ENCODE measurements around the gene GFI1. TPM values are rescaled to one million over a fixed set of nuclear protein-coding genes. Genes with fewer than 3 reads are reported as not detected.

Gene GFI1
- 0.06 and 0.10 TPM in 2 replicates for total RNA-seq

DNA sequence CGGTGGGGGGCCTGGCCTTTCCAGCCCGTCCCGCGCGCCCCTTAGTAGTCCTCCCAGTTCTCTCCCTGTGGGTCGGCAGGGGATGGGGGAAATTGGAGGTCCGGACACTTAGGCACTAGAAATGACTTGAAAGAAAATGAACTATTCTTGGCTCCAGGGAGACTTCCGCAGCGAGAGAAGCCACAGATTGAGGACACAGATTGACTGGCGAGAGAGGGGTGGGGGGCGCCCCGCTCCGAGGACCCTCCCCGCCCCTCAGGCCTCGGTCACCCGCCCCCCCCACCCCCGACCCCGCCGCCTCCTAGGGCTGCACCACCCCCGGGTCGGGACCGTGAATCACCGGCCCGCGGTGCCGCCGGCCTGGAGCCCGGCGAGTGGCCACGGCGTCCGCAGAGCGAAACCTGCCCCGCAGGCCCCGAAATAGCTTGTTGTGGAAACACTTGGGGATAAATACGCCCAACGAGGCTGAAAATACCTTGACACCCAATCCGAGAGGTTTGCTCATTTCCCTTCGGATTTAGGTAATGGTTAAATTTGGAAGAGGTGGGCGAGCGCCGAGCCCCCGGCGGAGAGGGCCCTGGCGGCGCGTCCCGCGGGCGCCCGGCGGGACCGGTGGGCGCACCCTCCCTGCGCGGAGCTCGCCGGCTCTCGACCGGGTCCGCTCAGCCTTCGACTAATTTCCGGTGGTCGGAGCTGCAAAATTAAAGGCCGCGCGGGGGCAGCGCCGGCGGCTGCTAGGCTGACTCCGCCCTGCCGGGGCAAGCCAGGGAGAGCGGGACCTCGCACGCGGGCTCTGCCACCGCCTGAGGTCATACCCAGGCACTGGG is at the start of gene GFI1:
TSS of gene GFI1 (minus strand) at position 675 of the 827 bp plus-strand sequence. CDS start 3,438 bp downstream, outside the sequence.

Other genes with a start within 250 kb of the GFI1 start
- gene GLMN, start 187.9 kb downstream of the GFI1 start, total RNA-seq: 6.1 TPM in 2 replicates
- 4.3 and 5.4 TPM in 2 replicates for gene RPAP2, start 187.9 kb downstream of the GFI1 start, total RNA-seq